SK-N-SH (cell line): ENCODE data around the gene CDC42EP3. TPM values are rescaled to one million over a fixed set of nuclear protein-coding genes. Genes with fewer than 3 reads are reported as not detected.
A peak's percentile ranks its signal among the peaks of the same experiment; 100 is the strongest.

ENCODE experiments used
- CTCF ChIA-PET: fragments of 300-600, 350-600 bp; formaldehyde crosslinking; extraction: SDS; loops from one replicate; lab custom pipeline; 2021; lab: Yijun Ruan, JAX
- POLR2A ChIA-PET: fragments of 350-600 bp; sonication (Branson Sonifier 250); formaldehyde crosslinking; extraction: SDS; loops from one replicate; lab custom pipeline; 2020; ENCODE audit warnings: antibody characterized with exemption, inconsistent platforms; lab: Yijun Ruan, JAX
- DNase-seq: peaks from one replicate; pipeline ENCODE4 v3.0.0; 2012
- H2AFZ ChIP-seq: fragments of 200-600 bp; sonication (generic); 2 replicates; pipeline ENCODE4 v1.8.1; 2016; ENCODE audit warnings: antibody characterized with exemption, mild to moderate bottlenecking, low read depth
- H3F3A ChIP-seq: fragments of 200-600 bp; sonication (generic); replicated peaks from 2 replicates; pipeline ENCODE3; 2016; ENCODE audit warnings: antibody characterized with exemption, mild to moderate bottlenecking; ENCODE audit not compliant: insufficient read depth
- H3K27ac ChIP-seq, 2 experiments: fragments of 200-500 bp in 1 of 2; fragments of 200-600 bp in 1 of 2; sonication (Bioruptor generic) in 1 of 2; sonication (generic), shearing (Covaris generic) in 1 of 2; 2 replicates each; pipeline versions ENCODE4 v1.5.1 to v1.6.1; 2014 to 2016; ENCODE audit warnings: low read depth in 2 of 2, inconsistent platforms in 1 of 2, low read length in 1 of 2, mild to moderate bottlenecking in 1 of 2, mixed read lengths in 1 of 2
- H3K27me3 ChIP-seq: fragments of 200-600 bp; sonication (generic), shearing (Covaris generic); 2 replicates; pipeline ENCODE4 v1.6.1; 2016; ENCODE audit warnings: mixed run types; ENCODE audit not compliant: insufficient read depth
- H3K36me3 ChIP-seq, 2 experiments: fragments of 200-500 bp in 1 of 2; fragments of 200-600 bp in 1 of 2; sonication (Bioruptor generic) in 1 of 2; sonication (generic) in 1 of 2; replicated peaks in 1 of 2; 2 replicates each; pipeline versions ENCODE3 to v1.5.1; 2014 to 2016; ENCODE audit warnings: low read length in 1 of 2, mild to moderate bottlenecking in 1 of 2; ENCODE audit not compliant: insufficient read depth in 2 of 2, control insufficient read depth in 1 of 2
- H3K4me1 ChIP-seq, 2 experiments: fragments of 200-500 bp in 1 of 2; fragments of 200-600 bp in 1 of 2; sonication (Bioruptor generic) in 1 of 2; sonication (generic), shearing (Covaris generic) in 1 of 2; 2 replicates each; pipeline versions ENCODE4 v1.5.1 to v1.6.1; 2014 to 2016; ENCODE audit warnings: low read depth in 1 of 2, low read length in 1 of 2, mixed run types in 1 of 2; ENCODE audit not compliant: insufficient read depth in 2 of 2, control insufficient read depth in 1 of 2
- H3K4me2 ChIP-seq: fragments of 200-600 bp; sonication (generic), shearing (Covaris generic); 2 replicates; pipeline ENCODE4 v1.6.1; 2017; ENCODE audit warnings: mixed run types
- H3K4me3 ChIP-seq, 2 experiments: fragments of 200-500 bp in 1 of 2; fragments of 200-600 bp in 1 of 2; sonication (Bioruptor generic) in 1 of 2; sonication (generic), shearing (Covaris generic) in 1 of 2; 2 replicates each; pipeline versions ENCODE4 v1.5.1 to v1.8.1; 2014 to 2016; ENCODE audit warnings: low read depth in 2 of 2, inconsistent platforms in 1 of 2, low read length in 1 of 2, mild to moderate bottlenecking in 1 of 2, mixed read lengths in 1 of 2, moderate library complexity in 1 of 2
- H3K79me2 ChIP-seq: fragments of 200-600 bp; sonication (generic); 2 replicates; pipeline ENCODE4 v1.8.1; 2017; ENCODE audit warnings: mild to moderate bottlenecking; ENCODE audit not compliant: insufficient read depth
- H3K9ac ChIP-seq: fragments of 200-600 bp; sonication (generic); 2 replicates; pipeline ENCODE4 v1.6.1; 2017; ENCODE audit warnings: mixed run types
- H3K9me2 ChIP-seq: fragments of 200-600 bp; sonication (generic); 2 replicates; pipeline ENCODE4 v1.6.1; 2017; ENCODE audit warnings: mixed run types
- H3K9me3 ChIP-seq: fragments of 200-600 bp; sonication (generic); 2 replicates; pipeline ENCODE4 v1.6.1; 2017; ENCODE audit warnings: mixed run types, mild to moderate bottlenecking, moderate library complexity
- H4K20me1 ChIP-seq: fragments of 200-600 bp; sonication (generic); 2 replicates; pipeline ENCODE4 v1.6.1; 2017; ENCODE audit warnings: mild to moderate bottlenecking, mixed run types; ENCODE audit not compliant: insufficient read depth
- ELF1 ChIP-seq: IDR thresholded peaks from 2 replicates; pipeline ENCODE4 v1.4.0; 2012
- EP300 ChIP-seq, 2 experiments: IDR thresholded peaks; 2 replicates each; pipeline versions ENCODE4 v1.4.0 to v1.6.1; 2012; ENCODE audit warnings: borderline replicate concordance in 1 of 2, low read depth in 1 of 2, low read length in 1 of 2
- EZH2phosphoT487 ChIP-seq: fragments of 200-600 bp; sonication (generic); IDR thresholded peaks from 2 replicates; pipeline ENCODE4 v1.6.1; 2017; ENCODE audit warnings: low read depth, mixed run types, mild to moderate bottlenecking, antibody characterized with exemption, moderate library complexity, borderline replicate concordance
- FOXM1 ChIP-seq: IDR thresholded peaks from 2 replicates; pipeline ENCODE4 v1.4.0; 2012; ENCODE audit warnings: low read depth, mild to moderate bottlenecking
- MXI1 ChIP-seq: IDR thresholded peaks from 2 replicates; pipeline ENCODE4 v1.6.1; 2012; ENCODE audit warnings: mild to moderate bottlenecking, low read depth, low read length, improper control_type of control experiment
- NFIC ChIP-seq: IDR thresholded peaks from 2 replicates; pipeline ENCODE4 v1.4.0; 2012; ENCODE audit warnings: borderline replicate concordance
- NRF1 ChIP-seq: IDR thresholded peaks from 2 replicates; pipeline ENCODE4 v1.6.1; 2012; ENCODE audit warnings: low read depth, mild to moderate bottlenecking, low read length
- RFX5 ChIP-seq: IDR thresholded peaks from 2 replicates; pipeline ENCODE4 v1.6.1; 2012; ENCODE audit warnings: mild to moderate bottlenecking, improper control_type of control experiment, low read length
- RXRA ChIP-seq: IDR thresholded peaks from 2 replicates; pipeline ENCODE4 v1.4.0; 2012; ENCODE audit warnings: low read depth, mild to moderate bottlenecking, borderline replicate concordance
- SMC3 ChIP-seq: IDR thresholded peaks from 2 replicates; pipeline ENCODE4 v1.6.1; 2012; ENCODE audit warnings: low read depth, low read length, improper control_type of control experiment
- TCF12 ChIP-seq: IDR thresholded peaks from 2 replicates; pipeline ENCODE4 v1.4.0; 2012
- WGBS: methylation state at CpG from one replicate; pipeline ENCODE4 v1.1.6; 2017; ENCODE audit warnings: low lambda C conversion rate; 5-methylcytosine and 5-hydroxymethylcytosine counted together
- polyA plus RNA-seq, 3 experiments: library from polyadenylated mRNA; depleted of rRNA; stranded (reverse); fragments of >200 nt; gene quantifications; 2 replicates each; pipeline ENCODE4 v1.2.3, GENCODE V29; 2012
- TF ChIP-seq, protein P1 (sequence below): IDR thresholded peaks from 2 replicates; pipeline ENCODE4 v1.6.1; 2012; ENCODE audit warnings: mild to moderate bottlenecking, low read depth, low read length, moderate library complexity
- TF ChIP-seq, protein P2 (sequence below): IDR thresholded peaks from 2 replicates; pipeline ENCODE4 v1.4.0; 2012; ENCODE audit warnings: low read depth, borderline replicate concordance
- TF ChIP-seq, protein P3 (sequence below): IDR thresholded peaks from 2 replicates; pipeline ENCODE4 v1.4.0; 2012; ENCODE audit warnings: low read depth
- TF ChIP-seq, protein P4 (sequence below): IDR thresholded peaks from 2 replicates; pipeline ENCODE4 v1.4.0; 2012; ENCODE audit warnings: low read depth, borderline replicate concordance
- TF ChIP-seq, protein P5 (sequence below): IDR thresholded peaks from 2 replicates; pipeline ENCODE4; 2012

Gene CDC42EP3
- polyA plus RNA-seq, 1 of the 3 experiments (the other 2 are of a cell fraction) = 87.5 TPM

DNA sequence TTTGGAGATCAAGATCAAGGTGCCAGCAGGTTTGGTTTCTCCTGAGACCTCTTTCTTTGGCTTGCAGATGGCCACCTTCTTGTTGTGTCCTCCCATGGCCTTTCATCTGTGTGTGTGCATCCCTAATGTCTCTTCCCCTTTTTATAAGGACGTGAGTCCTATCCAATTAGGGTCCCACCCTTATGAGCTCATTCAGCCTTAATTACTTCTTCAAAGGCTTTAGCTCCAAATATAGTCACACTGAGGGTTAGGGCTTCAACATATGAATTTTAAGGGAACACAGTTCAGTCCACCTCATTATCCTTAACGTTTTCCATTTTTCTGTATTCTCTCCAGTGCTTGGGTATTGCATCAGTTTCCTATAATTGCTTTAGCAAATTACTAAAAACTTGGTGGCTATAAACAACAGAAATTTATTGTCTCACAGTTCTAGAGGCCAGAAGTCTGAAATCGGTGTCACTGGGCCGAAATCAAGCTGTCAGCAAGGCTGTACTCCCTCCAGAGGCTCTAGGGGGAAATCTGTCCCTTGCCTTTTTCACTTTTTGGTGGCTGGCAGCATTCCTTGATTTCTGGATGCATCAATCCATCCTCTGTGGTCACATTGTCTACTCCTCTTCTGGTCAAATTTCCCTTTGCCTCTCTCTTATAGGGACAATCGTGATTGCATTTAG is 34.1 kb downstream of the CDC42EP3 start (continued):
- TF ChIP-seq, protein P1, sequence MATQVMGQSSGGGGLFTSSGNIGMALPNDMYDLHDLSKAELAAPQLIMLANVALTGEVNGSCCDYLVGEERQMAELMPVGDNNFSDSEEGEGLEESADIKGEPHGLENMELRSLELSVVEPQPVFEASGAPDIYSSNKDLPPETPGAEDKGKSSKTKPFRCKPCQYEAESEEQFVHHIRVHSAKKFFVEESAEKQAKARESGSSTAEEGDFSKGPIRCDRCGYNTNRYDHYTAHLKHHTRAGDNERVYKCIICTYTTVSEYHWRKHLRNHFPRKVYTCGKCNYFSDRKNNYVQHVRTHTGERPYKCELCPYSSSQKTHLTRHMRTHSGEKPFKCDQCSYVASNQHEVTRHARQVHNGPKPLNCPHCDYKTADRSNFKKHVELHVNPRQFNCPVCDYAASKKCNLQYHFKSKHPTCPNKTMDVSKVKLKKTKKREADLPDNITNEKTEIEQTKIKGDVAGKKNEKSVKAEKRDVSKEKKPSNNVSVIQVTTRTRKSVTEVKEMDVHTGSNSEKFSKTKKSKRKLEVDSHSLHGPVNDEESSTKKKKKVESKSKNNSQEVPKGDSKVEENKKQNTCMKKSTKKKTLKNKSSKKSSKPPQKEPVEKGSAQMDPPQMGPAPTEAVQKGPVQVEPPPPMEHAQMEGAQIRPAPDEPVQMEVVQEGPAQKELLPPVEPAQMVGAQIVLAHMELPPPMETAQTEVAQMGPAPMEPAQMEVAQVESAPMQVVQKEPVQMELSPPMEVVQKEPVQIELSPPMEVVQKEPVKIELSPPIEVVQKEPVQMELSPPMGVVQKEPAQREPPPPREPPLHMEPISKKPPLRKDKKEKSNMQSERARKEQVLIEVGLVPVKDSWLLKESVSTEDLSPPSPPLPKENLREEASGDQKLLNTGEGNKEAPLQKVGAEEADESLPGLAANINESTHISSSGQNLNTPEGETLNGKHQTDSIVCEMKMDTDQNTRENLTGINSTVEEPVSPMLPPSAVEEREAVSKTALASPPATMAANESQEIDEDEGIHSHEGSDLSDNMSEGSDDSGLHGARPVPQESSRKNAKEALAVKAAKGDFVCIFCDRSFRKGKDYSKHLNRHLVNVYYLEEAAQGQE = no peak

DNA sequence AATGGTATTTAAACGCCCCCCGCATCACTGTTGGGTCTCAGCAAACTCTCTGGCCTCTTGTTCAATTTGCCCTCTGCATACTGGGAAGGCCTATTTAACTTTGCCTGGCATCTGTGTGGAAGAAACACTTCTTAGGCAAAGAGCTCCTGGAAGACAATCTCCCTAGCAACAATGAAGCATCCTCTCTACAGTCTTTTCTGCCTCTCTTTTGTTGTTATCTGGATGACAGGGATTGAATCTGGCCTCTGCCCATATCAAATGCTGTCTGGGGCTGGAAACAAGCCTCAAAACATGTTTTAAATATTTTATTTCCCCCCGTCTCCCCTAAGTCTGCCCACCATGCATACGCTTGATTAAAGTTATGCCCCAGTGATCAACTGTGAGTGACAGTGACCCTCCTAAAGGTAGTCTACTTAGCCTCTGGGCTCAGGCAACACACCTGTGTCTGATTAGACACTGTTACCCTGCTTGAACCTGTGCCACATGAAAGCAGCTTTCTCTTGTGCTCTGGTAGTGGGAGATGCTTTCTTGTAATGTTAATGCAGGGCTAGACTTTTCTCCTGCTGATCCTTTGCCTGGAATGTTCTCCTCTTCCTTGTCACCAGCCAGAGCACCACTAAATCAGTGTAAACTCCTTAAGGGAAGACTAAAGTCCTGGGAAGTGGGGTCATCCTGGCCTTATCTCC is 34.9 kb downstream of the CDC42EP3 start:
- no peak overlapping the region for H3K4me3 ChIP-seq
- H3K4me1 ChIP-seq = peaks cover 22 to 60% of the 10 kb centered on the region in 2 experiments; a peak in 3 of 4 replicates
- ChIA-PET CTCF (interaction anchor here (1.2 to 2.6 kb wide), 4 partner anchors 14 to 241 kb away, joined by 3 to 9 read pairs (median 4); no protein-coding TSS in a partner anchor), POLR2A (no interaction called here)
- H3K4me2 ChIP-seq = no peak overlapping the region
- H3K9ac ChIP-seq = no peak overlapping the region
- DNase-seq = no peak
- H2AFZ ChIP-seq = no peak overlapping the region
- peak overlapping the region; percentile 26 to 75; a peak in 3 of 4 replicates for H3K27ac ChIP-seq
- 88% methylated on average over 4 of the region's 4 CpGs for WGBS
- peaks cover 13% of the 10 kb centered on the region; the same call in 1 of the 2 replicates for H3K79me2 ChIP-seq
- H3F3A ChIP-seq = peaks cover 36% of the 10 kb centered on the region
- no peaks in the 10 kb centered on the region for H3K9me2 ChIP-seq
- peaks cover 14 to 21% of the 10 kb centered on the region in 2 experiments for H3K36me3 ChIP-seq
- no peaks in the 10 kb centered on the region for H3K9me3 ChIP-seq
- no peaks in the 10 kb centered on the region for H4K20me1 ChIP-seq
- H3K27me3 ChIP-seq = no peaks in the 10 kb centered on the region
- TF ChIP-seq MXI1 (no peak), NFIC (no peak), ELF1 (no peak), RXRA (no peak), FOXM1 (no peak), RFX5 (peak; percentile 53; the same call in 1 of the 2 replicates), SMC3 (peak; percentile 10; the same call in 1 of the 2 replicates), EP300 (IDR thresholded peaks at IDR 0.05; ENCODE audit: borderline replicate concordance in 1 of 2, low read depth in 1 of 2, low read length in 1 of 2) (peak in 1 of 2 experiments; percentile 38; a peak in 1 of 4 replicates), EZH2phosphoT487 (no peak), TCF12 (no peak), NRF1 (no peak)
- TF ChIP-seq, protein P2, sequence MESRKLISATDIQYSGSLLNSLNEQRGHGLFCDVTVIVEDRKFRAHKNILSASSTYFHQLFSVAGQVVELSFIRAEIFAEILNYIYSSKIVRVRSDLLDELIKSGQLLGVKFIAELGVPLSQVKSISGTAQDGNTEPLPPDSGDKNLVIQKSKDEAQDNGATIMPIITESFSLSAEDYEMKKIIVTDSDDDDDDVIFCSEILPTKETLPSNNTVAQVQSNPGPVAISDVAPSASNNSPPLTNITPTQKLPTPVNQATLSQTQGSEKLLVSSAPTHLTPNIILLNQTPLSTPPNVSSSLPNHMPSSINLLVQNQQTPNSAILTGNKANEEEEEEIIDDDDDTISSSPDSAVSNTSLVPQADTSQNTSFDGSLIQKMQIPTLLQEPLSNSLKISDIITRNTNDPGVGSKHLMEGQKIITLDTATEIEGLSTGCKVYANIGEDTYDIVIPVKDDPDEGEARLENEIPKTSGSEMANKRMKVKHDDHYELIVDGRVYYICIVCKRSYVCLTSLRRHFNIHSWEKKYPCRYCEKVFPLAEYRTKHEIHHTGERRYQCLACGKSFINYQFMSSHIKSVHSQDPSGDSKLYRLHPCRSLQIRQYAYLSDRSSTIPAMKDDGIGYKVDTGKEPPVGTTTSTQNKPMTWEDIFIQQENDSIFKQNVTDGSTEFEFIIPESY = no peak
- TF ChIP-seq, protein P3, sequence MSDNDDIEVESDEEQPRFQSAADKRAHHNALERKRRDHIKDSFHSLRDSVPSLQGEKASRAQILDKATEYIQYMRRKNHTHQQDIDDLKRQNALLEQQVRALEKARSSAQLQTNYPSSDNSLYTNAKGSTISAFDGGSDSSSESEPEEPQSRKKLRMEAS = no peak
- TF ChIP-seq, protein P4, sequence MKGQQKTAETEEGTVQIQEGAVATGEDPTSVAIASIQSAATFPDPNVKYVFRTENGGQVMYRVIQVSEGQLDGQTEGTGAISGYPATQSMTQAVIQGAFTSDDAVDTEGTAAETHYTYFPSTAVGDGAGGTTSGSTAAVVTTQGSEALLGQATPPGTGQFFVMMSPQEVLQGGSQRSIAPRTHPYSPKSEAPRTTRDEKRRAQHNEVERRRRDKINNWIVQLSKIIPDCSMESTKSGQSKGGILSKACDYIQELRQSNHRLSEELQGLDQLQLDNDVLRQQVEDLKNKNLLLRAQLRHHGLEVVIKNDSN = no peak
- TF ChIP-seq, protein P1 = no peak
- TF ChIP-seq, protein P5, sequence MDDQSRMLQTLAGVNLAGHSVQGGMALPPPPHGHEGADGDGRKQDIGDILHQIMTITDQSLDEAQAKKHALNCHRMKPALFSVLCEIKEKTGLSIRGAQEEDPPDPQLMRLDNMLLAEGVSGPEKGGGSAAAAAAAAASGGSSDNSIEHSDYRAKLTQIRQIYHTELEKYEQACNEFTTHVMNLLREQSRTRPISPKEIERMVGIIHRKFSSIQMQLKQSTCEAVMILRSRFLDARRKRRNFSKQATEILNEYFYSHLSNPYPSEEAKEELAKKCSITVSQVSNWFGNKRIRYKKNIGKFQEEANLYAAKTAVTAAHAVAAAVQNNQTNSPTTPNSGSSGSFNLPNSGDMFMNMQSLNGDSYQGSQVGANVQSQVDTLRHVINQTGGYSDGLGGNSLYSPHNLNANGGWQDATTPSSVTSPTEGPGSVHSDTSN = no peak
